H1 (cell line): ENCODE results near the gene RBM20. TPM values are rescaled to one million over a fixed set of nuclear protein-coding genes. Genes with fewer than 3 reads are reported as not detected.

Experiments used
- CTCF ChIA-PET: fragments of 300-600 bp; sonication (Branson Sonifier 250); formaldehyde crosslinking; loops from one replicate; lab custom pipeline; 2021; ENCODE audit not compliant: partially characterized antibody; lab: Charles Lee
- POLR2A ChIA-PET: fragments of 300-600 bp; sonication (Branson Sonifier 250); formaldehyde crosslinking; loops from one replicate; lab custom pipeline; 2021; ENCODE audit warnings: inconsistent platforms; ENCODE audit not compliant: partially characterized antibody; lab: Charles Lee
- DNase-seq, 2 experiments: peaks; one replicate each; pipeline versions ENCODE4 v3.0.0 to v3.0.0-alpha.2; 2010 to 2022; ENCODE audit warnings: low spot score in 2 of 2, low read depth in 1 of 2, mixed read lengths in 1 of 2
- FAIRE-seq: peaks from 2 replicates; lab custom pipeline; 2011; peaks lifted over from hg19 to GRCh38; lab: Jason Lieb, UNC
- H2AFZ ChIP-seq: 2 replicates; pipeline ENCODE4 v1.8.1; 2012; ENCODE audit warnings: low read length, inconsistent platforms
- H2AK5ac ChIP-seq: 2 replicates; pipeline ENCODE4 v1.6.1; 2013; ENCODE audit warnings: low read depth, low read length
- H2BK120ac ChIP-seq: replicated peaks from 2 replicates; pipeline ENCODE3; 2013; ENCODE audit warnings: low read depth, low read length, inconsistent platforms
- H2BK12ac ChIP-seq: 2 replicates; pipeline ENCODE4 v1.6.1; 2013; ENCODE audit warnings: low read depth, low read length
- H2BK15ac ChIP-seq: 2 replicates; pipeline ENCODE4 v1.6.1; 2013; ENCODE audit warnings: low read length
- H2BK20ac ChIP-seq: 2 replicates; pipeline ENCODE4 v1.6.1; 2013; ENCODE audit warnings: low read length
- H2BK5ac ChIP-seq: 2 replicates; pipeline ENCODE4 v1.6.1; 2013; ENCODE audit warnings: low read depth, low read length
- H3K14ac ChIP-seq: 2 replicates; pipeline ENCODE4 v1.6.1; 2013; ENCODE audit warnings: inconsistent platforms; ENCODE audit not compliant: insufficient read length
- H3K18ac ChIP-seq: 2 replicates; pipeline ENCODE4 v1.6.1; 2013; ENCODE audit warnings: low read length; ENCODE audit errors: extremely low read depth
- H3K23ac ChIP-seq: 2 replicates; pipeline ENCODE4 v1.6.1; 2013; ENCODE audit warnings: inconsistent platforms; ENCODE audit not compliant: insufficient read length
- H3K23me2 ChIP-seq: 2 replicates; pipeline ENCODE4 v1.6.1; 2013; ENCODE audit warnings: low read depth, low read length
- H3K27ac ChIP-seq: 2 replicates; pipeline ENCODE4 v1.6.1; 2011; ENCODE audit warnings: low read depth, low read length, inconsistent platforms
- H3K27me3 ChIP-seq, 4 experiments: replicated peaks in 1 of 4; 1 replicate in 1 of 4; 2 replicates in 3 of 4; pipeline versions ENCODE4 v1.6.1 to v1.8.1; 2011 to 2013; ENCODE audit warnings: low read length in 3 of 4, mild to moderate bottlenecking in 3 of 4, inconsistent platforms in 2 of 4, mixed read lengths in 2 of 4, moderate library complexity in 1 of 4; ENCODE audit not compliant: control insufficient read depth in 3 of 4, insufficient read depth in 3 of 4; ENCODE audit errors: extremely low read depth in 1 of 4
- H3K36me3 ChIP-seq, 4 experiments: 2 replicates each; pipeline versions ENCODE4 v1.6.1 to v1.8.1; 2011 to 2013; ENCODE audit warnings: mild to moderate bottlenecking in 4 of 4, low read length in 3 of 4, moderate library complexity in 2 of 4, control low read depth in 1 of 4, inconsistent platforms in 1 of 4; ENCODE audit not compliant: insufficient read depth in 4 of 4, control insufficient read depth in 2 of 4
- H3K4ac ChIP-seq: replicated peaks from 2 replicates; pipeline ENCODE3; 2013; ENCODE audit warnings: low read length, low read depth, mixed read lengths, inconsistent platforms; ENCODE audit not compliant: insufficient read length
- H3K4me1 ChIP-seq, 4 experiments: replicated peaks in 1 of 4; 1 replicate in 1 of 4; 2 replicates in 3 of 4; pipeline versions ENCODE4 v1.6.1 to v1.8.1; 2011 to 2013; ENCODE audit warnings: low read length in 3 of 4, inconsistent platforms in 2 of 4, mixed read lengths in 1 of 4; ENCODE audit not compliant: insufficient read depth in 4 of 4, control insufficient read depth in 3 of 4
- H3K4me2 ChIP-seq, 2 experiments: 2 replicates each; pipeline versions ENCODE4 v1.6.1 to v1.8.1; 2011 to 2013; ENCODE audit warnings: low read depth in 2 of 2, low read length in 2 of 2, control low read depth in 1 of 2, inconsistent platforms in 1 of 2, mild to moderate bottlenecking in 1 of 2; ENCODE audit not compliant: insufficient read depth in 1 of 2
- H3K4me3 ChIP-seq, 4 experiments: fragments of 200-600, 300-600 bp in 1 of 4; sonication (generic), shearing (Covaris generic), sonication (Bioruptor Twin) in 1 of 4; 2 replicates each; pipeline versions ENCODE4 v1.5.1 to v1.8.1; 2011 to 2016; ENCODE audit warnings: low read length in 4 of 4, low read depth in 3 of 4, control low read depth in 2 of 4, inconsistent platforms in 2 of 4, mild to moderate bottlenecking in 2 of 4, mixed read lengths in 1 of 4, moderate library complexity in 1 of 4; ENCODE audit not compliant: insufficient read depth in 2 of 4; ENCODE audit errors: extremely low read depth in 1 of 4
- H3K56ac ChIP-seq: replicated peaks from 2 replicates; pipeline ENCODE3; 2013; ENCODE audit warnings: low read depth, mild to moderate bottlenecking, mixed read lengths, low read length, inconsistent platforms; ENCODE audit not compliant: insufficient read length
- H3K79me1 ChIP-seq: 2 replicates; pipeline ENCODE4 v1.6.1; 2013; ENCODE audit warnings: low read depth, low read length, control low read depth
- H3K79me2 ChIP-seq, 2 experiments: 2 replicates each; pipeline versions ENCODE4 v1.6.1 to v1.8.1; 2012 to 2013; ENCODE audit warnings: low read length in 2 of 2, mild to moderate bottlenecking in 2 of 2, inconsistent platforms in 1 of 2; ENCODE audit not compliant: insufficient read depth in 2 of 2, control insufficient read depth in 1 of 2
- H3K9ac ChIP-seq, 4 experiments: replicated peaks in 1 of 4; 1 replicate in 1 of 4; 2 replicates in 3 of 4; pipeline versions ENCODE4 v1.6.1 to v1.8.1; 2011 to 2013; ENCODE audit warnings: low read depth in 3 of 4, low read length in 3 of 4, control low read depth in 2 of 4, mild to moderate bottlenecking in 2 of 4, moderate library complexity in 2 of 4, inconsistent platforms in 1 of 4; ENCODE audit errors: extremely low read depth in 1 of 4
- H3K9me3 ChIP-seq, 2 experiments: 2 replicates each; pipeline versions ENCODE4 v1.6.1 to v1.8.1; 2012 to 2013; ENCODE audit warnings: mild to moderate bottlenecking in 2 of 2, moderate library complexity in 2 of 2, control low read depth in 1 of 2, inconsistent platforms in 1 of 2, low read depth in 1 of 2, low read length in 1 of 2, mixed read lengths in 1 of 2; ENCODE audit not compliant: insufficient read depth in 2 of 2
- H4K20me1 ChIP-seq, 2 experiments: replicated peaks in 1 of 2; 2 replicates each; pipeline versions ENCODE3 to v1.8.1; 2011 to 2013; ENCODE audit warnings: inconsistent platforms in 2 of 2, low read length in 2 of 2, mild to moderate bottlenecking in 1 of 2; ENCODE audit not compliant: insufficient read depth in 2 of 2, control insufficient read depth in 1 of 2
- H4K5ac ChIP-seq: 2 replicates; pipeline ENCODE4 v1.6.1; 2013; ENCODE audit warnings: low read length, low read depth, mixed read lengths, inconsistent platforms; ENCODE audit not compliant: insufficient read length
- H4K8ac ChIP-seq: 2 replicates; pipeline ENCODE4 v1.8.0; 2013; ENCODE audit warnings: mild to moderate bottlenecking, moderate library complexity, low read length, inconsistent platforms; ENCODE audit not compliant: insufficient read depth; ENCODE audit errors: extremely low read depth
- H4K91ac ChIP-seq: replicated peaks from 2 replicates; pipeline ENCODE3; 2013; ENCODE audit warnings: low read length, mixed read lengths, inconsistent platforms; ENCODE audit not compliant: insufficient read length
- ASH2L ChIP-seq: fragments of 200-600, 300-600 bp; sonication (generic); IDR thresholded peaks from one replicate; pipeline ENCODE4 v1.7.1; 2017; ENCODE audit warnings: low read length
- CHD2 ChIP-seq: IDR thresholded peaks from 2 replicates; pipeline ENCODE4 v1.6.1; 2012; ENCODE audit warnings: low read length, improper control_type of control experiment
- EP300 ChIP-seq, 2 experiments: IDR thresholded peaks; 1 replicate in 1 of 2; 2 replicates in 1 of 2; pipeline ENCODE4 v1.6.1; 2011 to 2012; ENCODE audit warnings: low read depth in 2 of 2, low read length in 2 of 2, mild to moderate bottlenecking in 2 of 2, borderline replicate concordance in 1 of 2, inconsistent platforms in 1 of 2, moderate library complexity in 1 of 2
- KDM1A ChIP-seq: fragments of 200-600, 300-600 bp; sonication (generic); IDR thresholded peaks from 2 replicates; pipeline ENCODE4 v1.7.1; 2016; ENCODE audit warnings: mild to moderate bottlenecking, low read length, borderline replicate concordance
- SRF ChIP-seq: IDR thresholded peaks from 2 replicates; pipeline ENCODE4 v1.6.1; 2011; ENCODE audit warnings: mild to moderate bottlenecking, low read depth, low read length, moderate library complexity
- TEAD4 ChIP-seq: IDR thresholded peaks from 2 replicates; pipeline ENCODE4 v1.6.1; 2012; ENCODE audit warnings: low read depth, low read length, inconsistent platforms, mixed read lengths
- YY1 ChIP-seq: IDR thresholded peaks from 2 replicates; pipeline ENCODE4 v1.6.1; 2011; ENCODE audit warnings: low read depth, mild to moderate bottlenecking, low read length
- WGBS, 2 experiments: shearing (Covaris generic) in 1 of 2; methylation state at CpG; one replicate each; pipeline versions ENCODE4 v1.1.6 to v1.1.7; 2013 to 2015; ENCODE audit warnings: low lambda C conversion rate in 2 of 2, mixed read lengths in 2 of 2, inconsistent platforms in 1 of 2, low coverage in 1 of 2, missing lambda C conversion rate in 1 of 2; ENCODE audit not compliant: insufficient replicate concordance in 2 of 2, insufficient coverage in 1 of 2, insufficient read length in 1 of 2; ENCODE audit errors: extremely low coverage in 1 of 2, missing lambda C conversion rate in 1 of 2; 5-methylcytosine and 5-hydroxymethylcytosine counted together
- polyA plus RNA-seq, 7 experiments: library from polyadenylated mRNA; depleted of rRNA in 3 of 7; stranded (reverse) in 5 of 7; unstranded in 2 of 7; fragments of >200 nt in 5 of 7; fragments of 200-250 nt in 2 of 7; gene quantifications; 1 replicate in 5 of 7; 2 replicates in 1 of 7; 4 replicates in 1 of 7; pipeline versions ENCODE4 v1.2.1 to v1.2.3, GENCODE V29; 2011 to 2013; ENCODE audit warnings: missing spikeins in 2 of 7, mixed read lengths in 2 of 7
- total RNA-seq: library from RNA; stranded (reverse); fragmentation: NEBNext Ultra II Directional; extraction: Animal tissue kit (Norgen Biotek cat#: 25700); gene quantifications from 2 replicates; pipeline ENCODE4 v1.2.1, GENCODE V29; 2021

RBM20 gene
- total and polyA plus RNA-seq, 2 of the 8 experiments (the other 6 are each of a cell fraction or from before 2014, with no cell fraction given): 0.05 to 0.63 TPM

GRCh38 chr10:110746969-110747608 lies 103.0 kb downstream of the RBM20 start:
- Histone ChIP-seq H2BK15ac (no peak overlapping the region), H3K9ac (no peak overlapping the region), H3K14ac (no peak overlapping the region), H3K4me2 (no peak overlapping the region), H4K20me1 (peaks cover 0 to 2% of the 10 kb centered on the region in 2 experiments), H3K79me2 (no peaks in the 10 kb centered on the region), H3K18ac (no peak overlapping the region), H3K79me1 (no peaks in the 10 kb centered on the region), H3K27me3 (no peaks in the 10 kb centered on the region), H3K36me3 (no peaks in the 10 kb centered on the region), H2AFZ (no peak overlapping the region), H3K4me3 (no peak overlapping the region), H4K5ac (no peak overlapping the region), H2AK5ac (no peak overlapping the region), H2BK12ac (no peak overlapping the region), H4K91ac (no peak overlapping the region), H3K4me1 (no peaks in the 10 kb centered on the region), H4K8ac (no peak overlapping the region), H3K4ac (no peak overlapping the region), H3K23ac (no peak overlapping the region), H3K23me2 (no peaks in the 10 kb centered on the region; the same call in 1 of the 2 replicates), H3K56ac (no peak overlapping the region), H2BK20ac (no peak overlapping the region), H3K27ac (no peak overlapping the region), H2BK120ac (no peak overlapping the region), H3K9me3 (peaks cover 2 to 5% of the 10 kb centered on the region in 2 experiments; a peak in 3 of 4 replicates), H2BK5ac (no peak overlapping the region)
- ChIA-PET CTCF (interaction anchor here (0.7 to 6.7 kb wide), 17 partner anchors 11 to 151 kb away, joined by 3 to 26 read pairs (median 4); no protein-coding TSS in a partner anchor), POLR2A (no interaction called here)
- TF ChIP-seq CHD2 (no peak), ASH2L (no peak), YY1 (no peak), KDM1A (no peak), EP300 (IDR thresholded peaks at IDR 0.05; ENCODE audit: borderline replicate concordance in 1 of 2, low read depth in 2 of 2, low read length in 2 of 2) (no peak), SRF (no peak), TEAD4 (no peak)
- no peak for DNase-seq
- no peak for FAIRE-seq
- WGBS, 2 experiments: 80% methylated on average over 1 of the region's 1 CpG; no CpG with 5 or more reads in 1 of the 2 experiments
